Astrocyte (in vitro differentiated cells and primary cell): ENCODE results near the gene TM2D1. TPM values are rescaled to one million over a fixed set of nuclear protein-coding genes. Genes with fewer than 3 reads are reported as not detected.
"Not testable (repeated sequence)": the region's sequence is repeated elsewhere in the genome, so short reads cannot be mapped to it uniquely, and the experiment has no call there.

ENCODE experiments used
- DNase-seq: peaks from one replicate; pipeline ENCODE4 v3.0.0-alpha.2; 2010; ENCODE audit warnings: low read depth
- FAIRE-seq: peaks from 2 replicates; lab custom pipeline; 2011; peaks lifted over from hg19 to GRCh38; lab: Jason Lieb, UNC
- H2AFZ ChIP-seq: 2 replicates; pipeline ENCODE4 v1.6.0; 2012; ENCODE audit warnings: low read depth, low read length, inconsistent platforms
- H3K27ac ChIP-seq: 2 replicates; pipeline ENCODE4 v1.5.1; 2011; ENCODE audit warnings: low read depth, low read length, inconsistent platforms
- H3K27me3 ChIP-seq: 2 replicates; pipeline ENCODE4 v1.6.0; 2011; ENCODE audit warnings: low read length, inconsistent platforms; ENCODE audit not compliant: insufficient read depth
- H3K36me3 ChIP-seq: 2 replicates; pipeline ENCODE4 v1.5.1; 2011; ENCODE audit warnings: low read length, inconsistent platforms; ENCODE audit not compliant: insufficient read depth
- H3K4me1 ChIP-seq: 2 replicates; pipeline ENCODE4 v1.5.1; 2011; ENCODE audit warnings: low read length, inconsistent platforms; ENCODE audit not compliant: insufficient read depth
- H3K4me2 ChIP-seq: 2 replicates; pipeline ENCODE4 v1.6.0; 2012; ENCODE audit warnings: low read length, inconsistent platforms
- H3K4me3 ChIP-seq: 2 replicates; pipeline ENCODE4 v1.5.1; 2011; ENCODE audit warnings: low read depth, mild to moderate bottlenecking, low read length, inconsistent platforms; ENCODE audit not compliant: insufficient read depth
- H3K79me2 ChIP-seq: 2 replicates; pipeline ENCODE4 v1.6.0; 2012; ENCODE audit warnings: mild to moderate bottlenecking, low read length, inconsistent platforms; ENCODE audit not compliant: insufficient read depth
- H3K9ac ChIP-seq: 2 replicates; pipeline ENCODE4 v1.6.0; 2012; ENCODE audit warnings: mild to moderate bottlenecking, low read length, inconsistent platforms
- H3K9me3 ChIP-seq: 2 replicates; pipeline ENCODE4 v1.5.1; 2012; ENCODE audit warnings: low read depth, mild to moderate bottlenecking, low read length, inconsistent platforms; ENCODE audit not compliant: insufficient read depth
- H4K20me1 ChIP-seq: 2 replicates; pipeline ENCODE4 v1.6.0; 2012; ENCODE audit warnings: low read length, inconsistent platforms; ENCODE audit not compliant: insufficient read depth
- H3K27ac Mint-ChIP-seq: one replicate; pipeline ENCODE4 v1.8.0; 2021; ENCODE audit warnings: mild to moderate bottlenecking, mixed read lengths; ENCODE audit not compliant: unreplicated experiment
- H3K27me3 Mint-ChIP-seq: one replicate; pipeline ENCODE4 v1.8.0; 2021; ENCODE audit warnings: low read depth, mixed read lengths; ENCODE audit not compliant: unreplicated experiment
- H3K36me3 Mint-ChIP-seq: one replicate; pipeline ENCODE4 v1.8.0; 2021; ENCODE audit warnings: low read depth, mixed read lengths; ENCODE audit not compliant: unreplicated experiment
- H3K4me1 Mint-ChIP-seq: one replicate; pipeline ENCODE4 v1.8.0; 2021; ENCODE audit warnings: low read depth, mixed read lengths; ENCODE audit not compliant: unreplicated experiment
- H3K4me3 Mint-ChIP-seq: one replicate; pipeline ENCODE4 v1.8.0; 2021; ENCODE audit warnings: mild to moderate bottlenecking, moderate library complexity, mixed read lengths; ENCODE audit not compliant: unreplicated experiment
- H3K9me3 Mint-ChIP-seq: one replicate; pipeline ENCODE4 v1.8.0; 2021; ENCODE audit warnings: mild to moderate bottlenecking, mixed read lengths; ENCODE audit not compliant: unreplicated experiment
- CTCF ChIP-seq: IDR thresholded peaks from 2 replicates; pipeline ENCODE4 v1.5.1; 2011; ENCODE audit warnings: low read depth, mild to moderate bottlenecking, inconsistent platforms, low read length, moderate library complexity; ENCODE audit not compliant: insufficient read depth
- EZH2 ChIP-seq: IDR thresholded peaks from 2 replicates; pipeline ENCODE4 v1.6.1; 2012; ENCODE audit warnings: mild to moderate bottlenecking, low read length, inconsistent platforms; ENCODE audit not compliant: insufficient read depth
- total RNA-seq: library from RNA; stranded (reverse); gene quantifications from 2 replicates; pipeline ENCODE4 v1.2.1, GENCODE V29; 2021

TM2D1 gene
- total RNA-seq, 1 donor from 2014 or later = 33.3 TPM

- H3K4me1 ChIP-seq = no peaks in the 10 kb centered on the region
- no peak for FAIRE-seq
- H3K4me3 ChIP-seq = no peak overlapping the region
- H3K27me3 ChIP-seq = no peaks in the 10 kb centered on the region
- H3K79me2 ChIP-seq = no peaks in the 10 kb centered on the region
- H3K27me3 Mint-ChIP-seq = no peaks in the 10 kb centered on the region
- H3K4me2 ChIP-seq = no peak overlapping the region
- no peaks in the 10 kb centered on the region for H3K9me3 ChIP-seq
- H3K9me3 Mint-ChIP-seq = no peaks in the 10 kb centered on the region
- H3K9ac ChIP-seq = no peak overlapping the region
- H3K4me1 Mint-ChIP-seq = peaks cover 2% of the 10 kb centered on the region
- DNase-seq = peak; percentile 23
- H2AFZ ChIP-seq = no peak overlapping the region
- H3K27ac ChIP-seq = no peak overlapping the region
- peaks cover 2% of the 10 kb centered on the region for H3K36me3 Mint-ChIP-seq
- peaks cover 9% of the 10 kb centered on the region for H3K36me3 ChIP-seq
- no peak for TF ChIP-seq CTCF
- no peak for TF ChIP-seq EZH2
- no peak overlapping the region for H3K4me3 Mint-ChIP-seq
- H4K20me1 ChIP-seq = no peaks in the 10 kb centered on the region
- no peak overlapping the region for H3K27ac Mint-ChIP-seq
Observed at GRCh38 chr1:61680500-61680899, 44.4 kb downstream of the TM2D1 start.

- not testable (repeated sequence) for H3K27me3 ChIP-seq, DNase-seq, H3K4me3 Mint-ChIP-seq, H3K9me3 ChIP-seq, H2AFZ ChIP-seq, H3K4me2 ChIP-seq, H3K4me1 ChIP-seq, H3K9ac ChIP-seq, H3K27ac Mint-ChIP-seq, H3K79me2 ChIP-seq, H3K36me3 ChIP-seq, H3K27ac ChIP-seq, H3K4me1 Mint-ChIP-seq, FAIRE-seq, H3K4me3 ChIP-seq, H3K36me3 Mint-ChIP-seq, H4K20me1 ChIP-seq, H3K27me3 Mint-ChIP-seq, H3K9me3 Mint-ChIP-seq
Observed at GRCh38 chr1:61676881-61677280, 48.1 kb downstream of the TM2D1 start.

- Histone ChIP-seq H3K4me3 (no peak overlapping the region), H3K9me3 (no peaks in the 10 kb centered on the region), H3K27ac (no peak overlapping the region), H3K27me3 (no peaks in the 10 kb centered on the region), H3K4me1 (no peaks in the 10 kb centered on the region), H3K36me3 (no peaks in the 10 kb centered on the region), H3K4me2 (no peak overlapping the region), H3K9ac (no peak overlapping the region), H4K20me1 (no peaks in the 10 kb centered on the region), H2AFZ (no peak overlapping the region), H3K79me2 (no peaks in the 10 kb centered on the region)
- H3K4me3 Mint-ChIP-seq = no peak overlapping the region
- H3K27me3 Mint-ChIP-seq = peaks cover 3% of the 10 kb centered on the region
- no peaks in the 10 kb centered on the region for H3K9me3 Mint-ChIP-seq
- TF ChIP-seq CTCF (no peak), EZH2 (no peak)
- DNase-seq (no peak), FAIRE-seq (no peak)
- peaks cover 7% of the 10 kb centered on the region for H3K4me1 Mint-ChIP-seq
- no peak overlapping the region for H3K27ac Mint-ChIP-seq
- H3K36me3 Mint-ChIP-seq = peaks cover 2% of the 10 kb centered on the region
Observed at GRCh38 chr1:61674221-61674620, 50.7 kb downstream of the TM2D1 start.
